KOPT-K1 (cell line): ENCODE data around the gene VASN.

Source experiments
- H3K27ac ChIP-seq: fragments of 200-600 bp; sonication (generic); 2 replicates; pipeline ENCODE4 v1.5.1; 2016; ENCODE audit warnings: antibody characterized with exemption, mild to moderate bottlenecking, low read depth, low read length; ENCODE audit not compliant: poor library complexity, severe bottlenecking
- H3K36me3 ChIP-seq: fragments of 200-600 bp; sonication (generic); 2 replicates; pipeline ENCODE4 v1.5.1; 2017; ENCODE audit warnings: antibody characterized with exemption, mild to moderate bottlenecking, low read length, moderate library complexity; ENCODE audit not compliant: insufficient read depth
- H3K9me3 ChIP-seq: fragments of 200-600 bp; sonication (generic); 2 replicates; pipeline ENCODE4 v1.5.1; 2017; ENCODE audit warnings: antibody characterized with exemption, low read length, mild to moderate bottlenecking; ENCODE audit not compliant: insufficient read depth, poor library complexity, severe bottlenecking

VASN gene

GRCh38 chr16:4380119-4381063 lies 8.7 kb downstream of the VASN start:
- peaks cover 27% of the 10 kb centered on the region; the same call in 1 of the 2 replicates for H3K36me3 ChIP-seq
- H3K27ac ChIP-seq, result no peak overlapping the region
- no peaks in the 10 kb centered on the region for H3K9me3 ChIP-seq

DNA sequence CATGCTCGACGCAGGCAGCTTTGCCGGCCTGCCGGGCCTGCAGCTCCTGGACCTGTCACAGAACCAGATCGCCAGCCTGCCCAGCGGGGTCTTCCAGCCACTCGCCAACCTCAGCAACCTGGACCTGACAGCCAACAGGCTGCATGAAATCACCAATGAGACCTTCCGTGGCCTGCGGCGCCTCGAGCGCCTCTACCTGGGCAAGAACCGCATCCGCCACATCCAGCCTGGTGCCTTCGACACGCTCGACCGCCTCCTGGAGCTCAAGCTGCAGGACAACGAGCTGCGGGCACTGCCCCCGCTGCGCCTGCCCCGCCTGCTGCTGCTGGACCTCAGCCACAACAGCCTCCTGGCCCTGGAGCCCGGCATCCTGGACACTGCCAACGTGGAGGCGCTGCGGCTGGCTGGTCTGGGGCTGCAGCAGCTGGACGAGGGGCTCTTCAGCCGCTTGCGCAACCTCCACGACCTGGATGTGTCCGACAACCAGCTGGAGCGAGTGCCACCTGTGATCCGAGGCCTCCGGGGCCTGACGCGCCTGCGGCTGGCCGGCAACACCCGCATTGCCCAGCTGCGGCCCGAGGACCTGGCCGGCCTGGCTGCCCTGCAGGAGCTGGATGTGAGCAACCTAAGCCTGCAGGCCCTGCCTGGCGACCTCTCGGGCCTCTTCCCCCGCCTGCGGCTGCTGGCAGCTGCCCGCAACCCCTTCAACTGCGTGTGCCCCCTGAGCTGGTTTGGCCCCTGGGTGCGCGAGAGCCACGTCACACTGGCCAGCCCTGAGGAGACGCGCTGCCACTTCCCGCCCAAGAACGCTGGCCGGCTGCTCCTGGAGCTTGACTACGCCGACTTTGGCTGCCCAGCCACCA lies 9.7 kb downstream of the VASN start:
- H3K27ac ChIP-seq, result no peak overlapping the region
- H3K36me3 ChIP-seq, result peaks cover 28% of the 10 kb centered on the region; the same call in 1 of the 2 replicates
- H3K9me3 ChIP-seq, result no peaks in the 10 kb centered on the region

DNA sequence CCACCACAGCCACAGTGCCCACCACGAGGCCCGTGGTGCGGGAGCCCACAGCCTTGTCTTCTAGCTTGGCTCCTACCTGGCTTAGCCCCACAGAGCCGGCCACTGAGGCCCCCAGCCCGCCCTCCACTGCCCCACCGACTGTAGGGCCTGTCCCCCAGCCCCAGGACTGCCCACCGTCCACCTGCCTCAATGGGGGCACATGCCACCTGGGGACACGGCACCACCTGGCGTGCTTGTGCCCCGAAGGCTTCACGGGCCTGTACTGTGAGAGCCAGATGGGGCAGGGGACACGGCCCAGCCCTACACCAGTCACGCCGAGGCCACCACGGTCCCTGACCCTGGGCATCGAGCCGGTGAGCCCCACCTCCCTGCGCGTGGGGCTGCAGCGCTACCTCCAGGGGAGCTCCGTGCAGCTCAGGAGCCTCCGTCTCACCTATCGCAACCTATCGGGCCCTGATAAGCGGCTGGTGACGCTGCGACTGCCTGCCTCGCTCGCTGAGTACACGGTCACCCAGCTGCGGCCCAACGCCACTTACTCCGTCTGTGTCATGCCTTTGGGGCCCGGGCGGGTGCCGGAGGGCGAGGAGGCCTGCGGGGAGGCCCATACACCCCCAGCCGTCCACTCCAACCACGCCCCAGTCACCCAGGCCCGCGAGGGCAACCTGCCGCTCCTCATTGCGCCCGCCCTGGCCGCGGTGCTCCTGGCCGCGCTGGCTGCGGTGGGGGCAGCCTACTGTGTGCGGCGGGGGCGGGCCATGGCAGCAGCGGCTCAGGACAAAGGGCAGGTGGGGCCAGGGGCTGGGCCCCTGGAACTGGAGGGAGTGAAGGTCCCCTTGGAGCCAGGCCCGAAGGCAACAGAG lies 10.5 kb downstream of the VASN start:
- Histone ChIP-seq H3K9me3 (no peaks in the 10 kb centered on the region), H3K27ac (no peak overlapping the region), H3K36me3 (peaks cover 35% of the 10 kb centered on the region; the same call in 1 of the 2 replicates)

DNA sequence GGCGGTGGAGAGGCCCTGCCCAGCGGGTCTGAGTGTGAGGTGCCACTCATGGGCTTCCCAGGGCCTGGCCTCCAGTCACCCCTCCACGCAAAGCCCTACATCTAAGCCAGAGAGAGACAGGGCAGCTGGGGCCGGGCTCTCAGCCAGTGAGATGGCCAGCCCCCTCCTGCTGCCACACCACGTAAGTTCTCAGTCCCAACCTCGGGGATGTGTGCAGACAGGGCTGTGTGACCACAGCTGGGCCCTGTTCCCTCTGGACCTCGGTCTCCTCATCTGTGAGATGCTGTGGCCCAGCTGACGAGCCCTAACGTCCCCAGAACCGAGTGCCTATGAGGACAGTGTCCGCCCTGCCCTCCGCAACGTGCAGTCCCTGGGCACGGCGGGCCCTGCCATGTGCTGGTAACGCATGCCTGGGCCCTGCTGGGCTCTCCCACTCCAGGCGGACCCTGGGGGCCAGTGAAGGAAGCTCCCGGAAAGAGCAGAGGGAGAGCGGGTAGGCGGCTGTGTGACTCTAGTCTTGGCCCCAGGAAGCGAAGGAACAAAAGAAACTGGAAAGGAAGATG lies 11.2 kb downstream of the VASN start:
- H3K36me3 ChIP-seq, result peaks cover 40% of the 10 kb centered on the region; the same call in 1 of the 2 replicates
- H3K9me3 ChIP-seq, result no peaks in the 10 kb centered on the region
- no peak overlapping the region for H3K27ac ChIP-seq

- H3K36me3 ChIP-seq, result peaks cover 48% of the 10 kb centered on the region; the same call in 1 of the 2 replicates
- no peaks in the 10 kb centered on the region for H3K9me3 ChIP-seq
- H3K27ac ChIP-seq, result no peak overlapping the region
Measured at GRCh38 chr16:4383591-4384444, 12.2 kb downstream of the VASN start.

- H3K36me3 ChIP-seq, result peaks cover 55% of the 10 kb centered on the region; the same call in 1 of the 2 replicates
- no peaks in the 10 kb centered on the region for H3K9me3 ChIP-seq
- H3K27ac ChIP-seq, result no peak overlapping the region
Measured at GRCh38 chr16:4384509-4384942, 12.9 kb downstream of the VASN start.

DNA sequence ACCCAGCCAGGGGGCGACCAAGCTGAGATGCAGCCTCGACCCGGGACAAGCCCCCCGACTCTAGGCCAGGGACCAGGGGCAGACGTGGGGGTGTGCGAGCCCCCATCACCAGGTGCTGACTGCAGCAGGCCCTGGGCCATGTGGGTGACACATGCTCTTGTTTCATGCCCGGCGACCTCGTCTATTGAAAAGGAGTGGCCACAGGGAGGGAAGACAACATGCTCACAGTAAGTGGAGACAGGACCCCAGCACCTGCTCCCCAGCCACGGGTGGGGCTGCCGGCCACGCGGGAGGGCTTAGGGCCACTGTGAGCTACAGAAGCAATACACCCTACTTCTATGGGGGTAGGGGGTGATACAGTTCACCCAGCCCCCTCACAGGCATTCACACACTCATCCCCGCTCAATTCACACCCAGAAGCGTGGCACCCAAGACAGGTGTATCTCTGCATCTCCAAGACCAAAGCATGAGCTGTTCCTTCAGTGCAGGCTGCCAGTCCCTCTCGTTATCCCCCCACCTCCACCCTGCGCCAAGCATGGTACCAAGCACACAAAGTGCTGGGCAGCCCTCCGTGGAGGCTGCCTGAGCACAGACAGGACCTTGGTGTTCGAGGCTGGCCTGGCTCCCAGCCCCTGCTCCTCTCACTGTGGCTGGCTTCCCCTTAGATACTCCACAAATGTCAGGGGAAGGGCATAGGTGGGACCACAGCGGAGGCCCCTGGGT lies 13.6 kb downstream of the VASN start:
- Histone ChIP-seq H3K27ac (no peak overlapping the region), H3K36me3 (peaks cover 60% of the 10 kb centered on the region; the same call in 1 of the 2 replicates), H3K9me3 (no peaks in the 10 kb centered on the region)

DNA sequence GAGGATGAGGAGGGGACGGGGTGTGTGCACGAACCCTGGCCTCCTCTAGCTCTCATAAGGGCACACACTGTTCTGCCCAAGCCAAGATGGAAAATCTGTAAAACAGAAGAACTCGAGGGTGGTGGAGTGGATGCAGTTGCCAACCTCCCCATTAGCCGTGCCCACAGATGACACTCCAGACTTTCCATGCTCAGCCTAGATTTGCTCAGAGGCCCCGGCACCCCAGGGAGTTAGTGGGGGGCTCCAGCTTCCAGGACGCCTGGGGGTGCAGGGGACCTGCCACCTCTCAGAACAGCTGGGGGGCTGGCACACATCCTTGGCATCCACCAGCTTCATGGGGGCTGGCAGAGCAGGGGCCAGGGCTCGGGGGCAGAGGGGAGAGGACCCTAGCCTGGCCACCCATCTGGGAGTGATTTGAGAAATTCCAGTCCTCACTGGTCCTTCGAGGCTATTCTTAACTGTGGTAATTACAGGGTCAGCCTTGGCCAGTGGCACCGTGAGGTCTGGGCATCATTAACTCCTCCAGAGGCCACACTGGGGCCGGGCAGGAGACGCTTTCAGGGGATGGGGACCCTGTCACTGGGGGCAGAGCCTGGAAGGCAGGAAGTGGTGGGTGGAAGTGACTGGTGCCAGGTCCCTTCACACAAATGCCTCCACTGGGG lies 14.3 kb downstream of the VASN start:
- H3K27ac ChIP-seq, result no peak overlapping the region
- peaks cover 61% of the 10 kb centered on the region; the same call in 1 of the 2 replicates for H3K36me3 ChIP-seq

DNA sequence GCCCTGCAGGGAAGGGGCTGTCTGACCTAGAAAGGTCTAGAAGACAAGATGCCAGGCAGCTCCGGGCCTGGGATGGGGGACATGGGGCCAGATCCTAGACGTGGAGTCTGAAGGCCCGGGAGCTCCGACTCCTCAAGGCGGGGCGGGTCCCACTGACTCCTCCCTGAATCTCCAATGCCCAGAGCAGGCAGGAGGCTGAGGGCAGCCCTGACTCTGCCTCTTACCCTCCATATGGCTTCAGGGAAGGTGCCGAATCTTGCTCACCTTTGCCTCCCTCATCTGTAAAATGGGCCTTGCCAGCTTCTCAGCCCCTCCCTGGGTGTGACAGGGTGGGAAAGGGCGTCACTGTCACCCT lies 14.8 kb downstream of the VASN start:
- H3K36me3 ChIP-seq, result peaks cover 66% of the 10 kb centered on the region; the same call in 1 of the 2 replicates
- H3K9me3 ChIP-seq, result no peaks in the 10 kb centered on the region
- no peak overlapping the region for H3K27ac ChIP-seq

More for the DNA sequence above, 14.3 kb downstream of the VASN start:
- no peaks in the 10 kb centered on the region for H3K9me3 ChIP-seq

GRCh38 chr16:4386951-4387565 lies 15.4 kb downstream of the VASN start:
- H3K36me3 ChIP-seq, result peaks cover 69% of the 10 kb centered on the region; the same call in 1 of the 2 replicates
- H3K27ac ChIP-seq, result no peak overlapping the region
- no peaks in the 10 kb centered on the region for H3K9me3 ChIP-seq

DNA sequence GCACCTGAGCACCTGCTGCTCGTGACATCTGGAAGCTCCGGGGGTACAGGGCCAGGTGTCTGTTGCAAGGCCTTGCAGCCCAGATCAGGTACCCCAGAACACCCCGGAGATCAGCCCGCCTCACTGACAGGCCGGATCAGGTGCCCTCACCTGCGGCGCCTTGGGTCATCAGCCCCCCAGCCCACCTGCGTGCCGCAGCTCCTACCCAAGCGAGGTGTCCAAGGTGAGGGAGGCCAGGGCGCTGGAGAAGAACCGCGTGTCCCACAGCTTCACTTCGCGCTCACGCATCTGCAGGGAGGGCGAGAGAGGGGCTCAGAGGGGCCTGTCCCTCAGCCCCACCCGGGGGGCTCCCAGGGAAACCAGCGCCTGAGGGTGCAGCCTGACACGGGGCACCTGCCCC lies 16.1 kb downstream of the VASN start:
- Histone ChIP-seq H3K9me3 (no peaks in the 10 kb centered on the region), H3K27ac (no peak overlapping the region), H3K36me3 (peaks cover 76% of the 10 kb centered on the region)

DNA sequence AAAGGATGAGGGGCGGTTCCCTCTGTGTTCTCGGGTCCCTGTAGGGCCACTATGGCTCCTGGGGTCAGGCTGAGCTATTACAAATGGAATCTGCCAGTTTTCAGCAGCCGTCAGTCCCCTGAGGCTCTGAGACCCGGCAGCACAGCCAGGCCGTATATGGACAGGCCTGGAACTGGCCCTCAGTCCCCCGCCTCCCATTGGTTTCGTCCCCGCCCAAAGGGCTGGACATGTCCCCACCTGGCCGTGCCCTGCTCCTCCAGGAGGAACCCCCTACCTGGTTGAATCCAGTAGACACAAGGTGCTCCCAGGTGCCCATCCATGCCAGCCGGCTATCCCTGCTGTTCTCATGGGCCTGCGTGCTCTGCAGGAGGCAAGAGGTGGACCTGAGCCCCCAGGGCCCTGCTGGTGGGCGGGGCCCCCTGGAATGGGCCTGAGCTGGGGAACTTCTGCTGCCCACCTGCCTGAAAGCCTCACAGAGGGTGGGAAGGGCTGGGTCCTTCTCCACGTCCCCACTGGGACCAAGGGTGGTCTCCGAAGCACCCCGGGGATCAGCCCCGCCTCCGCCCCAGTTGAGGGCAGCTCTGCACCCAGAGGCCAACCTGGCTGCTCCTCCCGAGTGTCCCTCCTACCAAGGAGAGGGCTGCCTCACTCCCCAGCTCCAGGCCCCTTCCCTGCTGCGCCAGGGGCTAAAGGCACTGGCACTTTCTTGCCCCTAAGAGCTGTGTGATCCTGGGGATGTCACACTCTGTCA lies 16.8 kb downstream of the VASN start:
- H3K9me3 ChIP-seq, result no peaks in the 10 kb centered on the region
- no peak overlapping the region for H3K27ac ChIP-seq

More for the DNA sequence above, 16.8 kb downstream of the VASN start:
- peaks cover 82% of the 10 kb centered on the region for H3K36me3 ChIP-seq
